GM23338 (cell line): ENCODE results near the gene PHRF1. TPM values are rescaled to one million over a fixed set of nuclear protein-coding genes. Genes with fewer than 3 reads are reported as not detected.

Source experiments
- ATAC-seq: fragments of 200-7000 bp; cut with Tn5 transposase; 3 replicates; pipeline ENCODE4 v1.9.1; 2020
- DNase-seq: peaks from one replicate; pipeline ENCODE4 v3.0.0-alpha.2; 2015; ENCODE audit warnings: low spot score
- H2AFZ ChIP-seq: fragments of 200-600 bp; sonication (generic); 2 replicates; pipeline ENCODE4 v1.8.0; 2016; ENCODE audit warnings: antibody characterized with exemption, mild to moderate bottlenecking, moderate library complexity
- H3F3A ChIP-seq: fragments of 200-600 bp; sonication (generic); replicated peaks from 2 replicates; pipeline ENCODE4 v1.8.0; 2017; ENCODE audit warnings: antibody characterized with exemption, mixed run types, low read depth
- H3K27ac ChIP-seq: fragments of 200-600 bp; sonication (generic); 2 replicates; pipeline ENCODE4 v1.6.1; 2016; ENCODE audit warnings: low read depth
- H3K27me3 ChIP-seq: fragments of 200-600 bp; sonication (generic); 2 replicates; pipeline ENCODE4 v1.8.0; 2016; ENCODE audit warnings: mild to moderate bottlenecking, mixed run types, moderate library complexity; ENCODE audit not compliant: insufficient read depth
- H3K36me3 ChIP-seq: fragments of 200-600 bp; sonication (generic); 2 replicates; pipeline ENCODE4 v1.8.0; 2016; ENCODE audit warnings: mild to moderate bottlenecking; ENCODE audit not compliant: insufficient read depth
- H3K4me1 ChIP-seq: fragments of 200-600 bp; sonication (generic); 2 replicates; pipeline ENCODE4 v1.8.0; 2016; ENCODE audit warnings: mild to moderate bottlenecking, moderate library complexity; ENCODE audit not compliant: insufficient read depth
- H3K4me2 ChIP-seq: fragments of 200-600 bp; sonication (generic); 2 replicates; pipeline ENCODE4 v1.7.1; 2017; ENCODE audit warnings: mixed run types
- H3K4me3 ChIP-seq: fragments of 200-600 bp; sonication (generic); 2 replicates; pipeline ENCODE4 v1.6.1; 2016; ENCODE audit warnings: mixed run types
- H3K79me2 ChIP-seq: fragments of 200-600 bp; sonication (generic); replicated peaks from 2 replicates; pipeline ENCODE4 v1.8.0; 2017; ENCODE audit warnings: mild to moderate bottlenecking; ENCODE audit not compliant: insufficient read depth
- H3K9me2 ChIP-seq: fragments of 200-600 bp; sonication (generic); 2 replicates; pipeline ENCODE4 v1.8.0; 2017; ENCODE audit not compliant: insufficient read depth
- H4K20me1 ChIP-seq: fragments of 200-600 bp; sonication (generic); replicated peaks from 2 replicates; pipeline ENCODE4 v1.8.0; 2017; ENCODE audit warnings: mild to moderate bottlenecking; ENCODE audit not compliant: insufficient read depth
- H3K27ac Mint-ChIP-seq: 2 replicates; pipeline ENCODE4 v1.8.0; 2020; ENCODE audit warnings: inconsistent platforms, mild to moderate bottlenecking, moderate library complexity, mixed read lengths
- H3K27me3 Mint-ChIP-seq: 3 replicates; pipeline ENCODE4 v1.8.0; 2022; ENCODE audit warnings: low read depth, mild to moderate bottlenecking, moderate library complexity, mixed read lengths, inconsistent platforms; ENCODE audit not compliant: insufficient read depth, poor library complexity
- H3K36me3 Mint-ChIP-seq: 3 replicates; pipeline ENCODE4 v1.8.0; 2021; ENCODE audit warnings: low read depth, mild to moderate bottlenecking, inconsistent platforms, moderate library complexity, mixed read lengths
- H3K4me1 Mint-ChIP-seq: 3 replicates; pipeline ENCODE4 v1.8.0; 2020; ENCODE audit warnings: mild to moderate bottlenecking, inconsistent platforms, mixed read lengths
- H3K4me3 Mint-ChIP-seq: 3 replicates; pipeline ENCODE4 v1.8.0; 2021; ENCODE audit warnings: moderate library complexity, mild to moderate bottlenecking, inconsistent platforms, mixed read lengths
- H3K9me3 Mint-ChIP-seq: 3 replicates; pipeline ENCODE4 v1.8.0; 2020; ENCODE audit warnings: moderate library complexity, mild to moderate bottlenecking, inconsistent platforms, mixed read lengths
- CREB1 ChIP-seq: fragments of 250-450 bp; sonication (Bioruptor Pico); IDR thresholded peaks from 2 replicates; pipeline ENCODE4 v1.5.0; 2020; ENCODE audit warnings: low read depth, mild to moderate bottlenecking, moderate library complexity
- EZH2 ChIP-seq: fragments of 200-600 bp; sonication (generic); IDR thresholded peaks from one replicate; pipeline ENCODE4 v1.8.0; 2017; ENCODE audit warnings: antibody characterized with exemption, mild to moderate bottlenecking, low read depth; ENCODE audit not compliant: unreplicated experiment
- EZH2phosphoT487 ChIP-seq: fragments of 200-600 bp; sonication (generic); IDR thresholded peaks from one replicate; pipeline ENCODE4 v1.8.1; 2018; ENCODE audit warnings: antibody characterized with exemption; ENCODE audit not compliant: unreplicated experiment
- NANOG ChIP-seq: IDR thresholded peaks from 2 replicates; pipeline ENCODE4 v1.6.1; 2016; ENCODE audit warnings: antibody characterized with exemption, borderline replicate concordance
- POLR2AphosphoS5 ChIP-seq: IDR thresholded peaks from 2 replicates; pipeline ENCODE4 v1.6.1; 2016; ENCODE audit warnings: antibody characterized with exemption, low read depth
- STAT1 ChIP-seq: IDR thresholded peaks from one replicate; pipeline ENCODE4 v1.6.1; 2016; ENCODE audit warnings: antibody characterized with exemption; ENCODE audit not compliant: unreplicated experiment
- ZNF114 ChIP-seq: fragments of 250-450 bp; sonication (Bioruptor Pico); IDR thresholded peaks from 2 replicates; pipeline ENCODE4 v1.5.0; 2020; ENCODE audit warnings: mild to moderate bottlenecking, moderate library complexity
- ZNF331 ChIP-seq: fragments of 250-450 bp; sonication (Bioruptor Pico); IDR thresholded peaks from 2 replicates; pipeline ENCODE4 v1.5.0; 2020; ENCODE audit warnings: low read depth, mild to moderate bottlenecking, moderate library complexity
- polyA plus RNA-seq: library from polyadenylated mRNA; unstranded; fragments of >200 nt; fragmentation: Nextera tagmentation; extraction: Ambion mirVana; gene quantifications from 2 replicates; pipeline ENCODE4 v1.2.1, GENCODE V29; 2016
- total RNA-seq: library from RNA; depleted of rRNA; stranded (reverse); fragments of >200 nt; shearing (Covaris generic); gene quantifications from 2 replicates; pipeline ENCODE4 v1.2.3, GENCODE V29; 2014
- TF ChIP-seq, protein P1 (sequence below), 2 experiments: fragments of 200-600 bp in 1 of 2; sonication (generic) in 1 of 2; conservative IDR thresholded peaks; 2 replicates each; pipeline versions ENCODE4 v1.5.1 to v1.6.1; 2016 to 2017; ENCODE audit warnings: antibody characterized with exemption in 2 of 2, low read depth in 2 of 2, mild to moderate bottlenecking in 2 of 2, moderate library complexity in 1 of 2
- TF ChIP-seq, protein P2 (sequence below): fragments of 250-450 bp; sonication (Bioruptor Pico); IDR thresholded peaks from 2 replicates; pipeline ENCODE4 v1.5.0; 2020; ENCODE audit warnings: mild to moderate bottlenecking, moderate library complexity

PHRF1 gene
- total and polyA plus RNA-seq, 2 experiments from 2014 or later = 11.0 to 45.9 TPM

DNA sequence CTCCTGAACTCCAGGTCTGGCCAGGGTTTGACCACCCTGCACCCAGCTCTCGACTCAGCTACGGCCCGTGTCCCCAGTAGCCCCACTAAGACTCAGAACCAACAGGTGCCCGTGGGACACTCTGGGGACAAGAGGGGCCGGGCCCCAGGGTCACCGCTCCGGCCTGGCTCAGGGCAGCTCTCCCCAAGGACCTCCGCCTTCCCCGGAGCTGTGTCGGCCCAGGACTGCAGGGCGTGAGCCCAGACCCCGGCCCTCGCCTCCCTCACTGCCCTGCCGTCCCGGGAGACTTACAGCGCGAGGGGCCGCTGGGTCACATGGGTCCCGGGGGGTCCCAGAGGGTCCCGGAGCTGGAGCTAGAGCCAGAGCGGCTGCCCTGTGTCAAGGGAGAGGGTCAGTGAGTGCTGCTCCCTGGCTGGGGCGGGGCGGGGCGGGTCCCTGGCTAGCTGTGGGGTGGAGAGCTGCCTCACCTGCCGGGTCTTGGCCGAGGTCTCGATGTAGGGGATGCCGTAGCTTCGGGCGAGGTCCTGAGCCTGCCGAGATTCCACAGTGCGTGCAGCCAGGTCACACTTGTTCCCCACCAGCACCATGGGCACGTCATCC is 43.2 kb upstream of the PHRF1 start:
- Histone ChIP-seq H3K27me3 (peaks cover 17% of the 10 kb centered on the region; the same call in 1 of the 2 replicates), H3K4me2 (no peak overlapping the region), H3K4me3 (no peak overlapping the region), H3K27ac (no peak overlapping the region), H3K79me2 (no peaks in the 10 kb centered on the region; the same call in 1 of the 2 replicates), H4K20me1 (0 out of 2 replicates have a peak, but pooled peaks cover 2% of the 10 kb centered on the region), H3K9me2 (no peaks in the 10 kb centered on the region), H3F3A (peaks cover 11% of the 10 kb centered on the region), H3K4me1 (no peaks in the 10 kb centered on the region; the same call in 1 of the 2 replicates), H2AFZ (no peak overlapping the region), H3K36me3 (no peaks in the 10 kb centered on the region)
- DNase-seq = no peak
- no peak overlapping the region for H3K27ac Mint-ChIP-seq
- peaks cover 2% of the 10 kb centered on the region; the same call in 2 of the 3 replicates for H3K9me3 Mint-ChIP-seq
- H3K4me1 Mint-ChIP-seq = peaks cover 3% of the 10 kb centered on the region; the same call in 2 of the 3 replicates
- no peak for TF ChIP-seq ZNF331 (CRISPR knock-in tag)
- no peak for TF ChIP-seq NANOG
- TF ChIP-seq POLR2AphosphoS5 = no peak
- no peak for TF ChIP-seq CREB1 (CRISPR knock-in tag)
- TF ChIP-seq, protein P1, sequence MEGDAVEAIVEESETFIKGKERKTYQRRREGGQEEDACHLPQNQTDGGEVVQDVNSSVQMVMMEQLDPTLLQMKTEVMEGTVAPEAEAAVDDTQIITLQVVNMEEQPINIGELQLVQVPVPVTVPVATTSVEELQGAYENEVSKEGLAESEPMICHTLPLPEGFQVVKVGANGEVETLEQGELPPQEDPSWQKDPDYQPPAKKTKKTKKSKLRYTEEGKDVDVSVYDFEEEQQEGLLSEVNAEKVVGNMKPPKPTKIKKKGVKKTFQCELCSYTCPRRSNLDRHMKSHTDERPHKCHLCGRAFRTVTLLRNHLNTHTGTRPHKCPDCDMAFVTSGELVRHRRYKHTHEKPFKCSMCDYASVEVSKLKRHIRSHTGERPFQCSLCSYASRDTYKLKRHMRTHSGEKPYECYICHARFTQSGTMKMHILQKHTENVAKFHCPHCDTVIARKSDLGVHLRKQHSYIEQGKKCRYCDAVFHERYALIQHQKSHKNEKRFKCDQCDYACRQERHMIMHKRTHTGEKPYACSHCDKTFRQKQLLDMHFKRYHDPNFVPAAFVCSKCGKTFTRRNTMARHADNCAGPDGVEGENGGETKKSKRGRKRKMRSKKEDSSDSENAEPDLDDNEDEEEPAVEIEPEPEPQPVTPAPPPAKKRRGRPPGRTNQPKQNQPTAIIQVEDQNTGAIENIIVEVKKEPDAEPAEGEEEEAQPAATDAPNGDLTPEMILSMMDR (conservative IDR thresholded peaks at IDR 0.05; ENCODE audit: low read depth in 2 of 2) = no peak
- TF ChIP-seq ZNF114 (CRISPR knock-in tag) = no peak
- TF ChIP-seq EZH2 = no peak
- ATAC-seq = no peak
- H3K4me3 Mint-ChIP-seq = peak overlapping the region; percentile 41; the same call in 1 of the 3 replicates
- peaks cover 12% of the 10 kb centered on the region for H3K27me3 Mint-ChIP-seq
- peaks cover 10% of the 10 kb centered on the region; the same call in 2 of the 3 replicates for H3K36me3 Mint-ChIP-seq

DNA sequence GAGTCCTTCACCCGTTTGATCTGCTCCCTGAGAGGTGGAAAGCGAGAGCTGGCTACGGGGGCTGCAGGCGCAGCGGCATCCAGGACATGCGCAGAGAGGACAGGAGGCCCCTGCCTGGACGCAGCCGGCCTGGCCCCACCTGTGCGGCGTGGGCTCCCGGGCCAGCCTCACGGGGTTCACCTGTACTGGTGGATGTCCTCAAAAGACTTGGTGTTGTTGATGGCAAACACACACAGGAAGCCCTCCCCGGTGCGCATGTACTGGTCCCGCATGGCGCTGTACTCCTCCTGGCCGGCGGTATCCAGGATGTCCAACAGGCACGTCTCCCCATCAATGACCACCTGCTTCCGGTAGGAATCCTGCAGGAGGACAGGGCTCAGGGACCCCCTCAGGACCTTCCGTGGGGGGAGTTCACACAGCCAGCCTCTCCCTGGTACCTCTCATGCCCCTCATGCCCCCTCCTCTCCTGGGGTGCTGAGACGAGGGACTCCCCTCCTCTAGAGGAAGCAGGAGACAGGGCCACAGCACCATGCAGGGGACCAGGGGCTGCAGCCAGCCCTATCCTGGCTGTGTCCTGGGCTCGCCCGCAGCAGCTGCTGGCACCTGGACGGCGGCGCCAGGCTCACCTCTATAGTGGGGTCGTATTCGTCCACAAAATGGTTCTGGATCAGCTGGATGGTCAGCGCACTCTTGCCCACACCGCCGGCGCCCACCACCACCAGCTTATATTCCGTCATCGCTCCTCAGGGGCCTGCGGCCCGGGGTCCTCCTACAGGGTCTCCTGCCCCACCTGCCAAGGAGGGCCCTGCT is 42.5 kb upstream of the PHRF1 start:
- Histone ChIP-seq H3K4me2 (peak overlapping the region; percentile 87; the same call in 1 of the 2 replicates), H3K27me3 (peaks cover 17% of the 10 kb centered on the region; the same call in 1 of the 2 replicates), H3K9me2 (no peaks in the 10 kb centered on the region), H3K79me2 (no peaks in the 10 kb centered on the region; the same call in 1 of the 2 replicates), H3K4me3 (peak overlapping the region; percentile 81), H4K20me1 (0 out of 2 replicates have a peak, but pooled peaks cover 2% of the 10 kb centered on the region), H3K27ac (no peak overlapping the region), H3K4me1 (no peaks in the 10 kb centered on the region; the same call in 1 of the 2 replicates), H3K36me3 (no peaks in the 10 kb centered on the region), H3F3A (peaks cover 11% of the 10 kb centered on the region), H2AFZ (no peak overlapping the region)
- peaks cover 19% of the 10 kb centered on the region for H3K27me3 Mint-ChIP-seq
- H3K27ac Mint-ChIP-seq = no peak overlapping the region
- ATAC-seq (no peak), DNase-seq (no peak)
- peaks cover 3% of the 10 kb centered on the region; the same call in 2 of the 3 replicates for H3K4me1 Mint-ChIP-seq
- H3K36me3 Mint-ChIP-seq = peaks cover 10% of the 10 kb centered on the region; the same call in 2 of the 3 replicates
- peak overlapping the region; percentile 41; the same call in 2 of the 3 replicates for H3K4me3 Mint-ChIP-seq
- peaks cover 2% of the 10 kb centered on the region; the same call in 2 of the 3 replicates for H3K9me3 Mint-ChIP-seq
- TF ChIP-seq, protein P2, sequence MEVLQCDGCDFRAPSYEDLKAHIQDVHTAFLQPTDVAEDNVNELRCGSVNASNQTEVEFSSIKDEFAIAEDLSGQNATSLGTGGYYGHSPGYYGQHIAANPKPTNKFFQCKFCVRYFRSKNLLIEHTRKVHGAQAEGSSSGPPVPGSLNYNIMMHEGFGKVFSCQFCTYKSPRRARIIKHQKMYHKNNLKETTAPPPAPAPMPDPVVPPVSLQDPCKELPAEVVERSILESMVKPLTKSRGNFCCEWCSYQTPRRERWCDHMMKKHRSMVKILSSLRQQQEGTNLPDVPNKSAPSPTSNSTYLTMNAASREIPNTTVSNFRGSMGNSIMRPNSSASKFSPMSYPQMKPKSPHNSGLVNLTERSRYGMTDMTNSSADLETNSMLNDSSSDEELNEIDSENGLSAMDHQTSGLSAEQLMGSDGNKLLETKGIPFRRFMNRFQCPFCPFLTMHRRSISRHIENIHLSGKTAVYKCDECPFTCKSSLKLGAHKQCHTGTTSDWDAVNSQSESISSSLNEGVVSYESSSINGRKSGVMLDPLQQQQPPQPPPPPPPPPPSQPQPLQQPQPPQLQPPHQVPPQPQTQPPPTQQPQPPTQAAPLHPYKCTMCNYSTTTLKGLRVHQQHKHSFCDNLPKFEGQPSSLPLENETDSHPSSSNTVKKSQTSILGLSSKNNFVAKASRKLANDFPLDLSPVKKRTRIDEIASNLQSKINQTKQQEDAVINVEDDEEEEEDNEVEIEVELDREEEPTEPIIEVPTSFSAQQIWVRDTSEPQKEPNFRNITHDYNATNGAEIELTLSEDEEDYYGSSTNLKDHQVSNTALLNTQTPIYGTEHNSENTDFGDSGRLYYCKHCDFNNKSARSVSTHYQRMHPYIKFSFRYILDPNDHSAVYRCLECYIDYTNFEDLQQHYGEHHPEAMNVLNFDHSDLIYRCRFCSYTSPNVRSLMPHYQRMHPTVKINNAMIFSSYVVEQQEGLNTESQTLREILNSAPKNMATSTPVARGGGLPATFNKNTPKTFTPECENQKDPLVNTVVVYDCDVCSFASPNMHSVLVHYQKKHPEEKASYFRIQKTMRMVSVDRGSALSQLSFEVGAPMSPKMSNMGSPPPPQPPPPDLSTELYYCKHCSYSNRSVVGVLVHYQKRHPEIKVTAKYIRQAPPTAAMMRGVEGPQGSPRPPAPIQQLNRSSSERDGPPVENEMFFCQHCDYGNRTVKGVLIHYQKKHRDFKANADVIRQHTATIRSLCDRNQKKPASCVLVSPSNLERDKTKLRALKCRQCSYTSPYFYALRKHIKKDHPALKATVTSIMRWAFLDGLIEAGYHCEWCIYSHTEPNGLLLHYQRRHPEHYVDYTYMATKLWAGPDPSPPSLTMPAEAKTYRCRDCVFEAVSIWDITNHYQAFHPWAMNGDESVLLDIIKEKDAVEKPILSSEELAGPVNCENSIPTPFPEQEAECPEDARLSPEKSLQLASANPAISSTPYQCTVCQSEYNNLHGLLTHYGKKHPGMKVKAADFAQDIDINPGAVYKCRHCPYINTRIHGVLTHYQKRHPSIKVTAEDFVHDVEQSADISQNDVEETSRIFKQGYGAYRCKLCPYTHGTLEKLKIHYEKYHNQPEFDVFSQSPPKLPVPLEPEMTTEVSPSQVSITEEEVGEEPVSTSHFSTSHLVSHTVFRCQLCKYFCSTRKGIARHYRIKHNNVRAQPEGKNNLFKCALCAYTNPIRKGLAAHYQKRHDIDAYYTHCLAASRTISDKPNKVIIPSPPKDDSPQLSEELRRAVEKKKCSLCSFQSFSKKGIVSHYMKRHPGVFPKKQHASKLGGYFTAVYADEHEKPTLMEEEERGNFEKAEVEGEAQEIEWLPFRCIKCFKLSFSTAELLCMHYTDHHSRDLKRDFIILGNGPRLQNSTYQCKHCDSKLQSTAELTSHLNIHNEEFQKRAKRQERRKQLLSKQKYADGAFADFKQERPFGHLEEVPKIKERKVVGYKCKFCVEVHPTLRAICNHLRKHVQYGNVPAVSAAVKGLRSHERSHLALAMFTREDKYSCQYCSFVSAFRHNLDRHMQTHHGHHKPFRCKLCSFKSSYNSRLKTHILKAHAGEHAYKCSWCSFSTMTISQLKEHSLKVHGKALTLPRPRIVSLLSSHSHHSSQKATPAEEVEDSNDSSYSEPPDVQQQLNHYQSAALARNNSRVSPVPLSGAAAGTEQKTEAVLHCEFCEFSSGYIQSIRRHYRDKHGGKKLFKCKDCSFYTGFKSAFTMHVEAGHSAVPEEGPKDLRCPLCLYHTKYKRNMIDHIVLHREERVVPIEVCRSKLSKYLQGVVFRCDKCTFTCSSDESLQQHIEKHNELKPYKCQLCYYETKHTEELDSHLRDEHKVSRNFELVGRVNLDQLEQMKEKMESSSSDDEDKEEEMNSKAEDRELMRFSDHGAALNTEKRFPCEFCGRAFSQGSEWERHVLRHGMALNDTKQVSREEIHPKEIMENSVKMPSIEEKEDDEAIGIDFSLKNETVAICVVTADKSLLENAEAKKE (CRISPR knock-in tag) = no peak
- TF ChIP-seq EZH2 (no peak), ZNF114 (CRISPR knock-in tag) (no peak), STAT1 (no peak), EZH2phosphoT487 (no peak), POLR2AphosphoS5 (no peak), CREB1 (CRISPR knock-in tag) (no peak)
